Loucy (cell line): ENCODE results near the gene PASK.

ENCODE experiments used
- EZH2phosphoT487 ChIP-seq: fragments of 200-600 bp; IDR thresholded peaks from 2 replicates; pipeline ENCODE4 v1.6.1; 2018; ENCODE audit warnings: antibody characterized with exemption, mild to moderate bottlenecking, moderate library complexity, borderline replicate concordance
- TF ChIP-seq, protein P1 (sequence below): fragments of 200-600 bp; sonication (generic); conservative IDR thresholded peaks from 2 replicates; pipeline ENCODE4 v1.5.1; 2014; ENCODE audit warnings: mild to moderate bottlenecking, antibody characterized with exemption, low read length

DNA sequence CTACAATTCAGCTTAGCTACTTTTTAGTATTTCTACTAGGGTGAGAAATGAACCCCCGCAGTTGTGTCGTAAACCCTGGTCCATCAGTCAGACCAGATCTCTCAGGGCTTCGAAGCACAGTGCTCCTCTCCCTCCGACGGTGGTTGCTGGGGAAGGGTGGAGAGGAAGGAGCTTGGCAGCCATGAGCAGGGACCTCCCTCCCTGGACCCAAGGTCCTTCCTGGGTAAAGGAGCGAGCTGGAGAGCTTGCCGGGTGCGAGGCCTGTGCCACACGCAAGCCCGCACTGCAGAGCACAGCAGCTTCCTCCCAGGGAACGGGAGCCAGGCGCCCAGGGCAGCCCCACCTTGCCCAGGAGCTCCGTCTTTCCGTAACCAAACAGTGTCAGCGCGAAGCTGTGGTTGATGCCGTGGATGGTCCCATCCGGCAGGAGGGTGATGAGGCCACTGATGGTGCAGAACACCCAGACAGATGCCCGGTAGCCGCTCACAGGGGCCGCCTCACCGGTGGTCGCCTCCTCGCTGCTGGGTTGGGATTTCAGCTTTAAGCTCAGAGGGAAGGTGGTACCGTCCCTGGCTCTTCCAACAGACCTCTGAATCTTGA lies 12.5 kb downstream of the PASK start:
- TF ChIP-seq, protein P1, sequence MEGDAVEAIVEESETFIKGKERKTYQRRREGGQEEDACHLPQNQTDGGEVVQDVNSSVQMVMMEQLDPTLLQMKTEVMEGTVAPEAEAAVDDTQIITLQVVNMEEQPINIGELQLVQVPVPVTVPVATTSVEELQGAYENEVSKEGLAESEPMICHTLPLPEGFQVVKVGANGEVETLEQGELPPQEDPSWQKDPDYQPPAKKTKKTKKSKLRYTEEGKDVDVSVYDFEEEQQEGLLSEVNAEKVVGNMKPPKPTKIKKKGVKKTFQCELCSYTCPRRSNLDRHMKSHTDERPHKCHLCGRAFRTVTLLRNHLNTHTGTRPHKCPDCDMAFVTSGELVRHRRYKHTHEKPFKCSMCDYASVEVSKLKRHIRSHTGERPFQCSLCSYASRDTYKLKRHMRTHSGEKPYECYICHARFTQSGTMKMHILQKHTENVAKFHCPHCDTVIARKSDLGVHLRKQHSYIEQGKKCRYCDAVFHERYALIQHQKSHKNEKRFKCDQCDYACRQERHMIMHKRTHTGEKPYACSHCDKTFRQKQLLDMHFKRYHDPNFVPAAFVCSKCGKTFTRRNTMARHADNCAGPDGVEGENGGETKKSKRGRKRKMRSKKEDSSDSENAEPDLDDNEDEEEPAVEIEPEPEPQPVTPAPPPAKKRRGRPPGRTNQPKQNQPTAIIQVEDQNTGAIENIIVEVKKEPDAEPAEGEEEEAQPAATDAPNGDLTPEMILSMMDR: no peak
- TF ChIP-seq EZH2phosphoT487: no peak
